NCI-H2227 treated with DMSO at 0.1 percent for 48 hours (cell line): ENCODE data around the gene GDPD5.
A peak's percentile ranks its signal among the peaks of the same experiment; 100 is the strongest.

Experiments
- DNase-seq: peaks from one replicate; lab custom pipeline; 2025; lab: John Stamatoyannopoulos, UW

GDPD5 gene

DNA sequence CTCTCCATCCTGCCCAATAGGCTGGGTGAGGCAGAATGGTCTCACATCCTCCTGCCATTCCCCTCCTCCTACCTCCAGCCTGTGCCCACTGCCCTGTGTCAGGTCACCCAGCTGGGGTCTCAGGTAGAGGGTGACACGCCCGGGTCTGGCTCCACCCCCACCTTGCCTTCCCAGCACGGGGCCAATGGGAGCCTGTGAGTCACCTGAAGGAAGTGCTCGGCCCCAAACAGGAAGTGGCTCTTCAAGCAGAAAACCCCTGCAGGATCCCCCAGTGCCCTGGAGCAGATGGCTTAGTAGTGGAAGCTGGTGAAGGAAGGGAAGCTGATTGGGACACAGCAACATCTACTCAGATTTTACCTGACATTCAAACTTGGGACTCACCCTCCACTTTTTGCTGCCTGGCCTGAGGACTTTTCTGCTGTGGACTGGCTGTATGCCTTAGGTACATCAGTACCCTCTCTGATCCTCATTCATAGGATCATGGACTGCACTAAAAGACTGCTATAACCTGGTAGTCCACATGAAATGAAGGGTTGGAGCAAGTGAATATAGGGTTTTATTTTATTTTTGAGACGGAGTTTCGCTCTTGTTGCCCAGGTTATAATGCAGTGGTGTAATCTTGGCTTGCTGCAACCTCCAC is 33.4 kb downstream of the GDPD5 start:
- DNase-seq, result no peak

- no peak for DNase-seq
These were observed 34.3 kb downstream of the GDPD5 start for GRCh38 chr11:75491465-75491864.

DNA sequence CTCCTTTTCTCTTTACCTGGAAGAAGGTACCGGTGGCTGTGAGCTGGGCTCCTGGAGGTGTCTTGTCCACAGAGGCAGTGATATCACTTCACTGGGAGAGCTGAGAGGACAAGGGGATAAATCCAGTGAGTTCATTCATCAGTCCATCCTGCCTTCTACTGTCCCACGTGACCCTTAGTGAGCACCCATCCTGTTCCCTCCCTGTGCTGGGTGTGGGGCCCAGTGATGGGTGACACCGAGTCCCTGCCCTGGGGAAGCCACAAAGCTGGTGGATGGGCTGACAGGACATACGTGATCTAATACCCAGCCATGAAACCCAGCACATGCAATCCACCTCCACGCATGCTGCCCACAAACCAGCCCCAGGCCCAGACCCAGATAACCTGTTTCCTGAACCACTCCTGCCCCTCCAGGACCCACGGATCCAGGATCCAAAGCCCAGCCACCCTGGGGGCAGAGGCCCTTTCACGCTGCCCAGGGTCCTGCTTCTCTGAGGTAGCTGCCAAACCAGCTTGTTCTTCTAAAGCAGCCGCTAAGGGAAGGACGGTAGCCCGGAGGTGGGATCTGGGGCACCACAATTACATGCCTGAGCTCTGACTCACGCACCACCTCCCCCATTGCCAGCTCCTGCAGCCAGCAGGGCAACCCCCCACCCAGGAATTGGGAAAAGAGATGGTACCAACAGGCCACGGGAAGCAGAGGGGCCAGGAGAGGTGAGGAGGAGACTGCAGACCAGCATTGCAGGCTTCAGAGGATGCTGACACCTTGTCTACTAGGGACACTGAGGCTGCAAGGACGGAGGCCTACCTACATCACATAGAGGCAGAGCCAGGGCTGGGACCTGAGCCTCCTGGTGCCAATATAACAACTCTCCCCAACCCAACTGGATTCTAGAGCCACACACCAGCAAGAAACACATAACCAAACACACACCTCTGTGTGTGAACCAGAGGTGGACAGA is 35.2 kb downstream of the GDPD5 start:
- DNase-seq, result no peak

- DNase-seq, result no peak
These were observed 38.4 kb downstream of the GDPD5 start for GRCh38 chr11:75487365-75487764.

GRCh38 chr11:75485742-75486141 is 40.0 kb downstream of the GDPD5 start:
- no peak for DNase-seq

GRCh38 chr11:75482931-75483469 is 42.7 kb downstream of the GDPD5 start:
- no peak for DNase-seq

GRCh38 chr11:75481922-75482606 is 43.7 kb downstream of the GDPD5 start:
- no peak for DNase-seq

DNA sequence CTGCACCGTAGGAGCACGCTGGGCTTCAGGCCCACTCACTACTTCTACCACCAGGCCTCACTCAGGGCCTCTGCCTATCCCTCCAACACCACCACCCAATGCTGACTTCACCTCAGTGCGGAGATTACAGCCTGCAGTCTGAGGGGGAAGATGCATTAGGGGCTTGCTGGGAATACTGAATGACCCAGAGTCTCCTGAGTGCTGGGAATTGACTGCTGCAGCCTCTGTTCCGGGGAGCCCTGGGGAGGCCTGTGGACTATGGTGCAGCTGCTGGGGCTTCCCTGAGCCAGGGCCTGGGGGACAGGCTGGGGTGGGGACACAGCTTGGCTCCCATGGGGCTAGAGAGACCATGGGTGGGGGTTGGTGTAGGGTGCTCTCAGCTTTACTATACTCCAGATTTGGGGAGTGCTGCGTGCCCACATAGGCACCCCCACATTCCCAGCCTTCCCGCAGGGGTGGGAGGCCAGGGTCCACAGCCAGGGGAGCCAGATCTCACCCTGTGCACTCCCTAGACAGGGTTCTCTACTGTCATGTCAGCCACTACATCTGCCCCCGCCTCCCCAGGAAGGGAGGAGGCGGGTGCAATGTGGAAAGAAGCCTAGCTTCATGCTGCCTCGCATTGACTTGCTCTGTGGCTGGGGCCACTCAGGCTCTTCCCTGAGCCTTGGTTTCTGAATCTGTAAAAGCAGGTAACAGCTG is 44.4 kb downstream of the GDPD5 start:
- DNase-seq, result no peak

DNA sequence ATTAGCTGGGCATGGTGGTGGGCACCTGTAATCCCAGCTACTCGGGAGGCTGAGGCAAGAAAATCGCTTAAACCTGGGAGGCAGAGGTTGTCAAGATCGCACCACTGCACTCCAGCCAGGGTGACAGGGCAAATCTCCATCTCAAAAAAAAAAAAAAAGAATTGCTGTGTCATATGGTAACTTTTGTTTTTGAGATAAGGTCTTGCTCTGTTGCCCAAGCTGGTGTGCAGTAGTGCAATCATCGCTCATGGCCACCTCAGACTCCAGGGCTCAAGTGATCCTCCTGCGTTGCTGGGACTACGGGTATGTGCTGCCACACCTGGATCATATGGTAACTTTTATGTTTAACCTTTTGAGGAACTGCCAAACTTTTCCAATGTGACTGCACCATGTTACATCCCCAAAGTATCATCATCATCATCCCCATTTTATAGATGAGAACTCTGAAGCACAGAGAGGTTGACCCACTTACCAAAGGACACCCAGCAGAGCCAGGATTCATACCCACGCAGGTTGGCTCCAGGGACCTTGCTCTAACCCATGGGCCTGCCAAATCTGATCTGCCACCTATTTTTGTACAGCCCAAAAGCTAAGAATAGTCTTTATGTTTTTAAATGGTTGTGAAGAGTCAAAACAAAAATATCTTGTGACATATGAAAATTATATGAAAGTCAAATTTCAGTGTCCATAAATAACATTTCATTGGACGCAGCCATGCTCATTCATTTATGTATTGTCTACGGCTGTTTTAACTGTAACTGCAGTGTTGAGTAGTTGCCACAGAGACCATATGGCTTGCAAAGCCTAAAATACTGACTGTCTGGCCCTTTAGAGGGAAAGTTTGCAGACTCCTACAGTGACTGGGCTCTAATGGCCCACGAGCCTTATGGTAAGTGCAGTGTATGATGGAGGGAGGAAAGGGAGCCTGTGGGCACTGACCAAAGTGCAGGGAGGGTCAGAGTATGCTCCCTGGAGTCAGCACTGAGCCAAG is 45.3 kb downstream of the GDPD5 start:
- no peak for DNase-seq

DNA sequence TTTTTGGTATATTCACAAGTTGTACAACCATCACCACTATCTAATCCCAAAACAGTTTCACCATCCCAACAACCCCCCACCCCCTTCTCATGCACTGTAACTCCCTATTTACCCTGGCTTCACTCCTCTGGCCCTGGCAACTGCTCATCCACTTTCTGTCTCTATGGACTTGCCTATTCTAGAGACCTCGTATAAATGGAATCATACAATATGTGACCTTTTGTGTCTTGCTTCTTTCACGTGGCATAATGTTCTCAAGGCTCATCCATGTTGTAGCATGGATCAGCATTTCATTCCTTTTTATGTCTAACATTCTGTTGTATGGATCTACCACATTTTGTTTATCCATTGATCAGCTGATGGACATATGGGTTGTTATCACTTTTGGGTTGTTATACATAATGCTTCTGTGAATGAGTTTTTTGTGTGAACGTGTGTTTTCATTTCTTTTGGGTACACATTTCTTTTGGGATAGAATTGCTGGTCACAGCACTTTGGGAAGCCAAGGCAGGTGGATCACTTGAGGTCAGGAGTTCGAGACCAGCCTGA is 46.1 kb downstream of the GDPD5 start:
- no peak for DNase-seq

DNA sequence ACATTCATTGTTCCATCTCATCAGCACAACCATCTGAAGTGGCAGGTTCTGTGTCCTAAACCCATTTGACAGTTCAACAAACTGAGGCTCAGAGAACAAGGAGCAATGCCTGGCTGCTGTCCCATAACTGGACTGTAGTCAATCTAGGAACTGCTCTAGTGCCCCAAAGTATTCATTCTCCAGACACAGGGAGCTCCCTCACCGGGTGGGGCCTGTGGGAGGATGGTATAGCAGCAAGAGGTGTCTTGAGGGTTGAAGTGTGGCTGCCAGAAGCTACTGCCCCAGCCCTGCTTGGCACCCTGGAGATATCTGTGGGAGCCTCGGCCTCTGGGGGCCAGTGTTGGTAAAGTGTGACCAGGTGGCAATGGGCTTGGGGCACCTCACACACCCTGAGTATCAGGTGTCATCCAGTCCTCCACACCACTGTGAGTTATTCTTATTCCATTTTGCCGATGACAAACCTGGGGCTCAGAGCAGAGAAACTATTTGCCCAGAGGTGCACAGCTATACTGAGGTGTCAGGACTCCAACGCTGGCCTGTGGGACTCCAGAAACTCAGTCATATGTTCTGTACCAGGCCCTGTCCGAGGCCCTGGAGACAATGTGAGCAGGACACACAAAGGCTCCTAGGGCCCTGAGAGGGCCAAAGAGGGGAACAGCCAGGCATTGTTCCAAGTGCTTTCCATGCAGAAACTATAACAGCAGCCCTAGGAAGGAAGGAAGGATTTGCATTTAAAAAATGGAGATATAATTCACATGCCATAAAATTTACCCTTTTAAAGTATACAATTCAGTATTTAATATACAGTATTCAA is 46.8 kb downstream of the GDPD5 start:
- DNase-seq, result no peak

DNA sequence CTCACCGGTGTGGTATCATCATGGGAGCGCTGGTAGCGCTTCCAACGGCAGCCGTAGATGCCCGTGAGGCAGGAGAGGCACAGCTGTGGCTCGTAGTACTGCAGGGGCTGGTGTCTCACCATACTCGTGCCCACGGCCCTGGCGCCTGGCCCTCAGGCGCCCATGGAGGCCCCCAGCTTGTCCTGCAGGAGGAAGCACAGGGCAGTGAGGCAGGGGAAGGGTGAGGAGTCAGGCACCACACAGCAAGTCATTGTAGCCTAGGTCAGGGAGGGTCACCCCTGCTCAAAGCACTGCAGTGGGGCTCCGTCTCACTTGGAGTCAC is 48.2 kb downstream of the GDPD5 start:
- no peak for DNase-seq

DNA sequence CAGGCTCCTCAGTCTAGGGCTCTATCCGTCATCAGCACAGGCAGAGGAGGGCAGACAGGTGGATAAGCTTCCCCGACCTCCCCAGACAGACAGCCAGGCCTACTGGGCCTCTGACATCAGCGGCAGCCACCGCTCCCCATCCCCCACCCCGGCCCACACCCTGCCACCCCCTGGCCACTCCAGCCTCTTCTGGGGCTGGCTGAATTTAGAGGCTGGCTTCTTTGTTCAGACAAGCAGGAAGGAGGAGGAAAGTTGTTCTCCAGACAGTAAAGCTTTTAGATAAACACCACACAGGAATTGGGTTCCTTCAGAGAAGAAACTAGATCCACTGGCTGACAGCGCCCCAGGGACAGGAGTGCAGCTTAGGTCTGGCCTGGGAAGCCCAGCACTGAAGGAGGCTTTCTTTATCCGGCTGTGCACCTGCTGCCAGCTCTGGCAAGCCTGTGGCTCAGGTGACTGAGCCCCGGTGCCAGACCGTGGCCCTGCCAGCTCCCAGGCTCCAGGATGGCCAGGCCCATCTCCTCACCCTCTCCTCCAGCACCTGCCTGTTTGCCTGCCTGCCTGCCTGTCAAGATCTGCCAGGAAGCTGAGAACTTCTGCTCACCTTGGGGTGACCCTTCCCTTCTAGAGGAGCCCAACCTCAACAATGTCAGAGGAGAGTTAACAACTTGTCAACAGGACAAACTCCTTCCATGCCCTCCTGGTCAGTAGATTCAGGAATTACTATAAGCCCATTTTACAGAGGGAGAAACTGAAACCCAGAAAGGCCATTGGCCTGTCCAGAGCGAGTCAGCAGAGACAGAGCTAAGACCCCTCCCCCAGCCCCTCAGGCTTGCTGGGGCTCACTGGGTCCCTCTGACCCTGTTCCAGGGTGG is 48.8 kb downstream of the GDPD5 start:
- DNase-seq, result no peak

- no peak for DNase-seq
These were observed 49.7 kb downstream of the GDPD5 start for GRCh38 chr11:75475767-75476650.

DNA sequence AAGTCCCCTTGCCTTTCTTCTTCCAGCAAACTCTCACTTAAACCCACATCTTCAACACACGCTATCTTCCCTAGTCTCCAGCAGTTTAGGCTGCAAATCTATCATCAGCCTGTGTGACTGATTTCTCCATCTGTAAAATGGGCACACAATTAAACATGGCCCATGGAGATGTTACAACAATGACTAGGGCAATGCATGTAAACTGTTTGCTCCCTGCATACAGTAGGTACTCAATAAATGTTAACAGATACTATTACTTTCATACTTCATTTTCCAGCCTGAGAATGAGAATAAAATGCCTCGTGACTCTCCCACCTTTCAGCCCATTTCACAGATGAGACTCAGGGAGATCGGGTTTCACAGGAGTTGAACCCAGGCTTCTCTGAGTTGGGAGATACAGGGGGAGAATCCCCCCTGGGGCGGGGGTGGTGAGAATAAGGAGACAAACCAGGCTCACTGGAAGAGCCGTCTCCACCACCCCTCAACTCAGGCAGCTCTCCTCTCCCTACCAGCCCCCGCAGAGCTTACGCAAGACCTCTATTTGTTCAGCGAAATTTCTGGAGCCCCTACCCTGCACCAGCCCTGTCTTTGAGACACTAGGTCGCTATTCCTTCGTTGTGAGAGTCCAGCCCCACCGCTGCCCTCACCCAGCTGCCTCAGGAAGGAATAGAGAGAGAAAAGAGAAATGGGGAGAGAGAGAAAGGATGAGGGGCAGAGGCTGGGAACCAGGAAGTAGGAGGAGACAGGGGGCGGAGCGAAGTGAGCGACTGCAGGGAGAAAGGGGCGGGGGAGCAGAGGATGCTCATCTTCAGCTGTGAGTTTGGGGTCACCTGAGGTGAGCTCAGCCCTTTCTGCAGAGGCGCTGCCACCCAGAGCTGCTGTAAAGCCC is 50.6 kb downstream of the GDPD5 start:
- DNase-seq, result peak; percentile 81

DNA sequence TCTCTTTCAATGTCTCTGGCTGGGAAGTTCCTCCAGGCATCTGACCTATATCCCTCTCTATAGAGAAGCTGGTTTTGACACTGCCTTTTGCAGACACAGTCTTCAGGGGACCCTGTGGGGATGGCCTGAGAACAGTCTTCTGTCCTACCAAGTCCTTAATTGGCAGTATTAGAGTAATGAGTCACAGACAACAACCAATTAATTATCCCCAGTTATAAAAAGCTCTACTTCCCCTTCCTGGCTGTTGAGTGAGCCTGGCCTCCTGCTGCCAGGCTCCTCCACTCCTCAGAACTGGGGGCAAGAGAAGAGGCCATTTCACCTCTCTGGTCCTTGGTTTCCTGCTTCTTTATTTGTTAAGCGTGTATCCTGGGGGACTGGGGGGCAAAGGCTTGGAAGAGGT is 51.5 kb downstream of the GDPD5 start:
- DNase-seq, result no peak

DNA sequence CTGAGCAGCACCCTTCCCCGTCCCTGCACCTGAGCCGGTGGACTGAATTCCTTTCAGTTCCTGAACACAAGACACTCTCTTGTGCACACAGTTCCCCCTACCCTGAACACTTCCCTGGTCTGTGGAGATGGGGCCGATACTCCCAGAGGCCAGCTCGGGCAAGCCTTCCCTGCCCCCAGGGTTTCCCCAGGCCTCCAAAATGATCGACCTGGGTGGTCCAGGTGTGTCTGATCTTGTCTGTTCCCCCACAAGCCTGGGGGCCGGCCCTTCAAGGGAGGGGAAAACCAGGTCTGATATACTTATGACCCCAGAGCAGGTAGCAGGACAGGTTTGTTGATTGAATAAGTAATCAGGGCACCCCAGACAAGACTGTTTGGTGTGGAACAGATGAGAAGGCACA is 52.1 kb downstream of the GDPD5 start:
- DNase-seq, result no peak
